NB4 (cell line): ENCODE data around the gene OSBPL9.

Experiments
- CTCF ChIP-seq: IDR thresholded peaks from one replicate; pipeline ENCODE4 v1.5.1; 2012; ENCODE audit warnings: low read depth, low read length
- POLR2A ChIP-seq: IDR thresholded peaks from 2 replicates; pipeline ENCODE4 v1.6.1; 2011; ENCODE audit warnings: mild to moderate bottlenecking; ENCODE audit not compliant: insufficient read length; ENCODE audit errors: extremely low read depth

DNA sequence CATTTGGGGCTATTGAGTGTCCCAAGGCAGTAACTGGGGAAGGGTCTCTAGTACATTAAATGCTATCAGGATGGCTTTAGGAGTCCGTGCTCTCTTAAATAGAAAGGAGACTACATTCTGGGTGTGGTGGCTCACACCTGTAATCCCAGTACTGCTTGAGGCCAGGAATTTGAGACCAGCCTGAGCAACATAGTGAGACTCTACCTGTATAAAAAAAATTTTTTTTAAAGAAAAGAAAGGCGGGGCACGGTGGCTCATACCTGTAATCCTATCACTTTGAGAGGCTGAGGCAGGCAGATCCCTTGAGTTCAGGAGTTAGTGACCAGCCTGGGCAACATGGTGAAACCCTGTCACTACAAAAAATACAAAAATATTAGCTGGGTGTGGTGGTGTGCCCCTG, 21.5 kb downstream of the OSBPL9 start:
- TF ChIP-seq CTCF (no peak), POLR2A (no peak)
